Parathyroid adenoma (tissue), 2 donors: ENCODE measurements around the gene UPF1.
"Not testable (repeated sequence)": the region's sequence is repeated elsewhere in the genome, so short reads cannot be mapped to it uniquely, and the experiment has no call there.

Source experiments
- H2AFZ ChIP-seq: fragments of 300-600 bp; sonication (generic); one replicate; pipeline ENCODE4 v1.7.0; 2017; ENCODE audit warnings: antibody characterized with exemption, mild to moderate bottlenecking
- H3K27ac ChIP-seq: fragments of 300-600 bp; sonication (generic); one replicate; pipeline ENCODE4 v1.7.0; 2017
- H3K27me3 ChIP-seq: fragments of 300-600 bp; sonication (generic); one replicate; pipeline ENCODE4 v1.7.0; 2017; ENCODE audit warnings: low read length; ENCODE audit not compliant: control insufficient read depth, insufficient read depth
- H3K36me3 ChIP-seq: fragments of 300-600 bp; sonication (generic); one replicate; pipeline ENCODE4 v1.7.0; 2017; ENCODE audit warnings: low read length; ENCODE audit not compliant: control insufficient read depth, insufficient read depth
- H3K4me1 ChIP-seq: fragments of 300-600 bp; sonication (generic); one replicate; pipeline ENCODE4 v1.7.0; 2017; ENCODE audit warnings: control low read depth
- H3K4me2 ChIP-seq: fragments of 300-600 bp; sonication (generic); one replicate; pipeline ENCODE4 v1.7.0; 2017; ENCODE audit warnings: low read length
- H3K4me3 ChIP-seq: fragments of 300-600 bp; sonication (generic); one replicate; pipeline ENCODE4 v1.7.0; 2017; ENCODE audit warnings: low read depth, low read length
- H3K79me2 ChIP-seq: fragments of 300-600 bp; sonication (generic); one replicate; pipeline ENCODE4 v1.7.0; 2017; ENCODE audit warnings: control low read depth
- H3K9ac ChIP-seq: fragments of 300-600 bp; sonication (generic); one replicate; pipeline ENCODE4 v1.7.0; 2017; ENCODE audit warnings: mild to moderate bottlenecking
- H3K9me3 ChIP-seq: fragments of 300-600 bp; sonication (generic); one replicate; pipeline ENCODE4 v1.7.0; 2017; ENCODE audit warnings: low read length; ENCODE audit not compliant: control insufficient read depth
- CTCF ChIP-seq: fragments of 300-600 bp; sonication (generic); IDR thresholded peaks from one replicate; pipeline ENCODE4 v1.7.0; 2017; ENCODE audit warnings: antibody characterized with exemption, mild to moderate bottlenecking
- donor health status: primary hyperparathyroidism.

The UPF1 gene

GRCh38 chr19:18804139-18804601 lies 27.6 kb upstream of the UPF1 start:
- H2AFZ ChIP-seq: no peak overlapping the region

DNA sequence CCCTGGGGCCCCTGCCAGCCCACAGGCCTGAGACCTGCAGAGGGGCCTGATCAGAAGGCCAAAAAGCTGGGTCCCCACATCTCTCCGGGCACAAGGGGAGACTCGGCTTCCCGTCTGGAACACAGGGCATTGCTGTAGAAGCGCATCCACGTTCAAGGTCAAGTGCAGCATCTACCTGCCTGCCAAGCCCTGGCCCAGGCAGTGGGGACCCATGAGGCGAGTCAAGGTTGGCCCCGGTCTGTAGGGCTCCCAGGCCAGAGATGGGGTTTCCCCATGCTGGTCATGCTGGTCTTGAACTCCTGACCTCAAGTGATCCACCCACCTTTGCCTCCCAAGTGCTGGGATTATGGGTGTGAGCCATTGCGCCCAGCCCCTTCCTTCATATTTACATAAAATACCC lies 27.1 kb upstream of the UPF1 start:
- no peaks in the 10 kb centered on the region for H3K36me3 ChIP-seq

More at GRCh38 chr19:18804139-18804601, 27.6 kb upstream of the UPF1 start:
- TF ChIP-seq CTCF: no peak
- H3K9me3 ChIP-seq: no peaks in the 10 kb centered on the region
- no peaks in the 10 kb centered on the region for H3K79me2 ChIP-seq
- no peak overlapping the region for H3K9ac ChIP-seq
- no peak overlapping the region for H3K27ac ChIP-seq
- H3K36me3 ChIP-seq: no peaks in the 10 kb centered on the region
- H3K27me3 ChIP-seq: no peaks in the 10 kb centered on the region
- H3K4me2 ChIP-seq: no peak overlapping the region
- H3K4me1 ChIP-seq: no peaks in the 10 kb centered on the region
- H3K4me3 ChIP-seq: no peak overlapping the region

GRCh38 chr19:18807861-18808331 lies 23.9 kb upstream of the UPF1 start:
- no peak overlapping the region for H3K27ac ChIP-seq

More for the DNA sequence above, 27.1 kb upstream of the UPF1 start:
- H3K4me2 ChIP-seq: no peak overlapping the region
- H3K9ac ChIP-seq: no peak overlapping the region
- H3K4me1 ChIP-seq: no peaks in the 10 kb centered on the region
- TF ChIP-seq CTCF: no peak
- H3K27me3 ChIP-seq: no peaks in the 10 kb centered on the region
- H3K9me3 ChIP-seq: no peaks in the 10 kb centered on the region
- no peak overlapping the region for H2AFZ ChIP-seq
- H3K79me2 ChIP-seq: no peaks in the 10 kb centered on the region
- H3K4me3 ChIP-seq: no peak overlapping the region
- no peak overlapping the region for H3K27ac ChIP-seq

GRCh38 chr19:18809149-18809868 lies 22.4 kb upstream of the UPF1 start:
- TF ChIP-seq CTCF: no peak
- Histone ChIP-seq H3K79me2 (no peaks in the 10 kb centered on the region), H3K9me3 (no peaks in the 10 kb centered on the region), H3K36me3 (no peaks in the 10 kb centered on the region), H3K9ac (no peak overlapping the region), H2AFZ (no peak overlapping the region), H3K4me2 (no peak overlapping the region), H3K4me3 (no peak overlapping the region), H3K27ac (no peak overlapping the region), H3K27me3 (no peaks in the 10 kb centered on the region), H3K4me1 (no peaks in the 10 kb centered on the region)

More at GRCh38 chr19:18807861-18808331, 23.9 kb upstream of the UPF1 start:
- Histone ChIP-seq H3K4me2 (no peak overlapping the region), H3K9me3 (no peaks in the 10 kb centered on the region), H3K36me3 (no peaks in the 10 kb centered on the region), H3K9ac (no peak overlapping the region), H3K4me3 (no peak overlapping the region), H2AFZ (no peak overlapping the region), H3K27me3 (no peaks in the 10 kb centered on the region), H3K4me1 (no peaks in the 10 kb centered on the region), H3K79me2 (no peaks in the 10 kb centered on the region)
- TF ChIP-seq CTCF: no peak

DNA sequence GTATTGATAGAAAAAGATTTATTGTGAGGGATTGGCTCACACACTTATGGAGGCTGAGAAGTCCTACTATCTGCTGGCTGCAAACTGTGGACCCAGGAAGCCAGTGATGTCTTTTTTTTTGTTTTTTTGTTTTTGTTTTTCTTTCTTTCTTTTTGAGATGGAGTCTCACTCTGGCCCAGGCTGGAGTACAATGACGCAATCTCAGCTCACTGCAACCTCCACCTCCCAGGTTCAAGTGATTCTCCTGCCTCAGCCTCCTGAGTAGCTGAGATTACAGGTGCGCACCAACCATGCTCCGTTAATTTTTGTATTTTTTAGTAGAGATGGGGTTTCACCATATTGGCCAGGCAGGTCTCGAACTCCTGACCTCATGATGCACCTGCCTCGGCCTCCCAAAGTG lies 20.1 kb upstream of the UPF1 start:
- not testable (repeated sequence) for H3K36me3 ChIP-seq, H2AFZ ChIP-seq, H3K4me3 ChIP-seq, H3K4me1 ChIP-seq, H3K27ac ChIP-seq, H3K79me2 ChIP-seq, H3K4me2 ChIP-seq, H3K9me3 ChIP-seq, H3K9ac ChIP-seq, H3K27me3 ChIP-seq
